Suppressor macrophage treated with lipopolysaccharide for 1 hour (primary cell): Measurements from ENCODE around the gene SOX2.

Source experiments
- DNase-seq, 3 donors: peaks; one replicate each; pipeline ENCODE4 v3.0.0-alpha.2; 2020 to 2022

The SOX2 gene

DNA sequence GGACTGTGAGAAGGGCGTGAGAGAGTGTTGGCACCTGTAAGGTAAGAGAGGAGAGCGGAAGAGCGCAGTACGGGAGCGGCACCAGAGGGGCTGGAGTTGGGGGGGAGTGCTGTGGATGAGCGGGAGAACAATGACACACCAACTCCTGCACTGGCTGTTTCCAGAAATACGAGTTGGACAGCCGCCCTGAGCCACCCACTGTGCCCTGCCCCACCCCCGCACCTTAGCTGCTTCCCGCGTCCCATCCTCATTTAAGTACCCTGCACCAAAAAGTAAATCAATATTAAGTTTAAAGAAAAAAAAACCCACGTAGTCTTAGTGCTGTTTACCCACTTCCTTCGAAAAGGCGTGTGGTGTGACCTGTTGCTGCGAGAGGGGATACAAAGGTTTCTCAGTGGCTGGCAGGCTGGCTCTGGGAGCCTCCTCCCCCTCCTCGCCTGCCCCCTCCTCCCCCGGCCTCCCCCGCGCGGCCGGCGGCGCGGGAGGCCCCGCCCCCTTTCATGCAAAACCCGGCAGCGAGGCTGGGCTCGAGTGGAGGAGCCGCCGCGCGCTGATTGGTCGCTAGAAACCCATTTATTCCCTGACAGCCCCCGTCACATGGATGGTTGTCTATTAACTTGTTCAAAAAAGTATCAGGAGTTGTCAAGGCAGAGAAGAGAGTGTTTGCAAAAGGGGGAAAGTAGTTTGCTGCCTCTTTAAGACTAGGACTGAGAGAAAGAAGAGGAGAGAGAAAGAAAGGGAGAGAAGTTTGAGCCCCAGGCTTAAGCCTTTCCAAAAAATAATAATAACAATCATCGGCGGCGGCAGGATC lies at the start of gene SOX2:
Gene SOX2 (plus strand): TSS at position 601 of the 811 bp plus-strand sequence. CDS start 436 bp downstream, outside the sequence.
- peak; percentile 56 to 77 (median 59) for DNase-seq

DNA sequence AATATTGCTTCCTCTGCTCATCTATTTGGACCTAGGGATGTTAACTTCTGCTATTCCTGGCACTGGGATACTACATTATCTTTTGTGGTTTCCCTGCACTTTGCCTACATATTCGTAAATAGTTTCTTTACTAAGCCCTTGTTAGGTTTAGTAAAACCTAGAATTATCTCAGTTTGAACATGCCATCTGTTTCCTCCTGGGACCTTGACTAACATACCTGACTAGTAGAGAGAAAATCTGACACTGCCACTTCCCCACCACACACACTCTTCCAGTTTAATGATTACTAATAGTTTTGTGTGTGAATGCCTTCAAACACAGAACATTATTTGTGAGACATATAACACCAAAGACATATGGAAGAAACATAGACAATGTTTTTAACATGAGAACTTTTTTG lies 28.2 kb upstream of the SOX2 start:
- DNase-seq = no peak

GRCh38 chr3:181687190-181687589 lies 24.5 kb upstream of the SOX2 start:
- DNase-seq = no peak

DNA sequence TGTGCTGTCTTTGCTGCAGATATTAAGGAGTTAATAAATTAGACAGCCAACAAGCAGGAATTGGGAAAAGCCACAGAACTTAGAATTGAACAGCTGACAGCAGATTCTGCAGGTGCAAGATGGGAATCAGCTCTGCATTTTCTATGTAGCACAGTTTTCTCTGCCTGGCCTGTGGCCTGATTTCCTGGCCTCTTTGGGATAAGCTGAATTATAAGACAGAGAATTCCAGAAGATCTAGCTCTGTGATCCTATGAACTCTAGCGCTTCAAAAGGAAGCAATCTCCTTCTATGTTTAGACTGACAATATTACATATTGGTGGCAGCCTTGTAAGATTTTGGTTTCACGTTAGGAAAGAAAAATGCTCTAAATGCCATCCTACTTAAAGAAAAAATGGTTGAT lies 24.0 kb upstream of the SOX2 start:
- DNase-seq = no peak

- no peak for DNase-seq
Observed at GRCh38 chr3:181689546-181689945, 22.2 kb upstream of the SOX2 start.

DNA sequence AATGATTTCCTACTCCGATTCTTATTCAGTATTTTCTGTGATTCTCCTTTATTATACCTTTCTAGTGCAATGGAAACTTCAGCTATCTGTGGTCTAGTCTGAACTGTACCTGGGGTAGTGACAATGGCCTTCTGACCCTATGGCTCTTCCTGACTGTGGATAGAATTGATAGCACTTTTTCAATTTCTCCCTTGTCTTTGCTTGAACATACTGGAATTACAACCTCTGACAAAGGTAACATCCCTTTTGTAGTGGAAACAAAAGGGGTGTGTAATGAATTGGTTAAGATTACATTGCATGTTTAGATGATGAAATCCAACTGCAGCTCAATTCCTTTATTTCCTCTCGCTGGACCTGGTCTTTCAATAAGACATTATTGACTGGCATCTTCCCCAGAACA lies 21.0 kb upstream of the SOX2 start:
- no peak for DNase-seq

DNA sequence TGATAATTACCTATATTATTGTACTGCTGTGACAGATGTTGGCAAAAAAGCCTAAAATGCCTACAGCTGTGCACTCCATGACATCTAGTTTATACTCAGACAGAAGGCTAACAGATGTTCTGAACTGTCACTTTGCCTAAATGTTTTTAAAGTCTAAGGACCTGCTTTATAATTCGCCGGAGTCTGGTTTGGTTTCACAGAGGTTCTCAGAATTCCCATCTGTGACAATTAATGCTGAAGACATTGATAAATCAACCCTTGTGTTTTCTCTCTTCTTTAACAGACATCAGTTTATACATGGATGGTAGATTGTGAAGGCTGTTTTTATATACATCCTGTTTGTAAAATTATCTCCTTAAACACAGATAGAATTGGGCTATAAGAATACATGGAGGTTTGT lies 19.8 kb upstream of the SOX2 start:
- no peak for DNase-seq

- no peak for DNase-seq
Observed at GRCh38 chr3:181692311-181693145, 19.2 kb upstream of the SOX2 start.

GRCh38 chr3:181693280-181693679 lies 18.4 kb upstream of the SOX2 start:
- DNase-seq = no peak

DNA sequence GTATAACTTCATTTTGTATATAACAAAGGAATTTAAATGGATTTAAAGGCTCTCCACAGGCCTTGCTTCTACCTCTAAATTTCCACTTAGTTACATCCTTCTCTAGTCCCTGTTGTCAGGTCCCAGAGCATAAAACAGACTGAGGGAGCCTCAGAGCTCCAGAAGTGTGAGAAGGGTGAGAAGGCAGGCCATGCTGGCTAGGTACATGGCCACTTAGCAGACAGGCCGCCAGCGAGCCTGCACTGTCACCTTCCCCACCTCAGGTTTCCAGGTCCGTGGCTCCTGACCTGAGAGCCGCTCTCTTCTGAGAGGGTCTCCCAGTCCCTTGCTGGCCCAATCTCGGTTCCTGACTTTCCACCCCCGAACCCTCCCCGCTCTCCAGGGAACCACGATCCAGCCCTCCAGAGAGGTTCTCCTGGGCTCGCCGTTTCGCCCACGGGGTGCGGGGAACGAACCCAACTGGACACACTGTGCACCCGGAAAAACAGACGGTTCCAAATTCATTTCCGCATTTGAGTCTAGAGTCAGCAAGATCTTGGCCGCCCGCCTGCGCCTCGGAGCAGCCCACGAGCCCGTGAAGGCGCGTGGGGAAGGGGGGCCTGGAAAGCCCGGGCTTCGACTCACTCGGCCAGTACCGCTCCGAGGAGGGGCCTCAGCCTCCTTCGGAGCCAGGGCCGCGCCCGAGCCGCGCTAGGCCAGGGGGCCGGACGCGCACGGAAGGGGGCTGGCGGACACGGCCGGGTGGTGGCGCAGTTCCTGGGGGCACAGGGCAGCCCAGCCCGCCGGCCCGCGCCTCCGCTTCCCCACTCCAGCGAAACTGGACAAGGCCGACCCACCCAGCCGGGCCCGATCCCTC lies 16.7 kb upstream of the SOX2 start:
- peak in 2 of 3 donors; percentile 35 to 40 for DNase-seq

DNA sequence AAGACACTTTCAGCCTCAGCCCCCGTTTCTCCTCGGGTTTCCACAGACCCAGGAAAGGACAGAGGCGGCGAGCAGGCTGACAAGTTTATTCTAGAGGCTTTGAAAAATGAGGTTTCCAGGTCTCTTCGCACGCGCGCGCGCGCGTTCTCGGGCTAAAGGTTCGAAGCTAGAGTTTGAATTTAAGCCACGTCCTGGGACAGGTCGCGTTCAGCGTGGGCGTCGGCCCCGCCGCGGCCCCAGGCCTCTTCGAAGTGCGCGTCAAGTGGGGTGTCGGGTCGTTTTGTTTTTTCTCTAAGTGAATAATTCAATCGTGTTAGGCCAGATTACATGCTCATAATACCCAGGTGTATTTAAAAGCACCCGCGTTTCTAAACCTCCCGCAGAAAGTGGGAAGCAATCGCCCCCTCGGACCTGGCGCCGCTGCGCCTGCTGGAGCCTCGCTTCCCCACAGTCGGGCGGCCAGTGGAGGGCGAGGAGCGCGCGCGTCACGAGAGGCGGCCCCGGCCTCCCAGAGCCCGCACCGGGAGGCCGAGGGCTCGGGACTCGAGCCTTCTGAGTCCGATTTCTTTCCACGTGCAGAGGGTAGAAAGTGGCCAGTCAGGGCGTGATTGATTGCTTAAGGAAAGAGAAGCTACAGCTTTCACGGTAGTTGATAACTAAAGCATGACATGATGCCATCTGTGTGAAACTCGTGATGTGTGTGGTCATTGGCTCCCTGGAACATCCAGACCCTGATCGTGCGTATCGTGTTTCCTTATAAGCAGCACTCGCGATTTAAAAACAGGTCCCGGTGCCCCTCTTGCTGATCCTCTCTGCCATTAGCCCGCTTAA lies 15.8 kb upstream of the SOX2 start:
- DNase-seq = peak in 1 of 3 donors; percentile 15

DNA sequence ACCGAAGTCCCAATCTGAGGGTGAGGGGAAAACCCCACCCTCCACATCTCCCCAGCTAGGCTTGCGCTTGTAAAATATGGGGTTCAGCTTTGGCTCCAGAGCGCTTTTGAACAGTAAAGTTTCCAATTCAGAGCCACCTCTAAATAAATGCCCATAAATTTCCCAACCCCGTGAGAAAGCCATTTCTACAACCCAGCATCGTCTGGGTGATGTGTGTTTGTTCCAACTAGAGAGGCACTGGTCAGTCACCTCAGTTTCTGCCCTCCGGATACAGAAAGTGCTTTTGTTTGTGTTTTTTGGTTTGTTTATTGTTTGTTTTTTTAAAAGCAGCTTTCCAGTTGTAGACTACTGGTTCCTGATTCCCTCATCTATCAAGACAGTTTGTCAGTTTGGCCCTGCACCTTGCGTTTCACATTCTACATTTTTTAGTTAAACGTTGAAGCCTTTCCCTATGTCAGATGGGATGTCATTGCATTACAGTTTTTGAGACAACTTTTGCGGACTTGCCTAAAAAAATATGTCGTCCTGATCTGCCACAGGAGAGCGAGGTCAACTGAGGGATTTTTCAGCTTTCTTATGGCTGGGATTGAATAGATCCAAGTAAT lies 15.0 kb upstream of the SOX2 start:
- no peak for DNase-seq

- no peak for DNase-seq
Observed at GRCh38 chr3:181698263-181698954, 13.3 kb upstream of the SOX2 start.

DNA sequence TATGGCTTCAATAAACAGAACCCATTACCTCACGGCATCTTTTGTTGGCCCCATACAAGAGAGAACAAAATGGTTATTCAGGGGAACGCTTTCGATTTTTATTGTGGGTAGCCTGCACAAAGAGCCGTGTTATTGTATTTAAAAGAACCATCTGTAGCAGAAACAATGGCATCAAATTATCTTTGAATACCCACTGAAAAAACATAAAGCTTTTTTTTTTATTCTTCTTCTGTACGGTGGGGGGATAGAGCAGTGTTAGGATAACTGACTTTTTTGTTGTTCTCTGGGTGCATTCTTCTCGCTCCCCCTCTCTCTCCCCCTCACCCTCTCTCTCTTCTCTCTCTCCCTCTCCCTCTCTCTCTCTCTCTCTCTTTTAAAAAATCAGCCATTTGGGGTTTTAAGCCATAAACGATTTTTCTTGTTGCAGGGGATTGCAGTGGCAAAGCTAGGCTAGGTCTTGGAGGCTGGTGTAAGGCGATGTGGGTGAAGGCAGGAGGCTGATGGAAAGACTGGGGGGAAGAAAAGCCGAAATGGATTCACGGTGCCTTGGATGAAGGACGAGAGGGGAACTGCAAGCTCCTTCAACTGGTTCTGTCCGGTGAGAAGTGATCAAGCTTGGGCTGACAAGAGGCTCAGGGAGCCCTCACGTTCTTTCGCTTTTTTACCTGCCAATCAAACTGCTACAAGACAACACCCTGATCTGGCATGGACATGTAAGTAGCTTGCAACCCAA lies 12.4 kb upstream of the SOX2 start:
- no peak for DNase-seq

- peak; percentile 74 to 83 (median 80) for DNase-seq
Observed at GRCh38 chr3:181700168-181701087, 11.3 kb upstream of the SOX2 start.

GRCh38 chr3:181701096-181701495 lies 10.6 kb upstream of the SOX2 start:
- no peak for DNase-seq

- DNase-seq = no peak
Observed at GRCh38 chr3:181703601-181704420, 7.9 kb upstream of the SOX2 start.

GRCh38 chr3:181704421-181705085 lies 7.2 kb upstream of the SOX2 start:
- no peak for DNase-seq
